Testis (tissue), 3 donors: ENCODE results near the gene TEX54. TPM values are rescaled to one million over a fixed set of nuclear protein-coding genes. Genes with fewer than 3 reads are reported as not detected.

Source experiments
- DNase-seq: peaks from one replicate; pipeline ENCODE4 v3.0.0-alpha.2; 2019
- H3K27ac ChIP-seq, 2 donors: fragments of 200-600 bp; sonication (generic); one replicate each; pipeline ENCODE4 v1.5.1; 2019
- H3K27me3 ChIP-seq: fragments of 200-600 bp; sonication (generic); one replicate; pipeline ENCODE4 v1.5.1; 2019
- H3K36me3 ChIP-seq: fragments of 200-600 bp; sonication (generic); one replicate; pipeline ENCODE4 v1.5.1; 2017; ENCODE audit warnings: low read depth; ENCODE audit errors: missing control alignments
- H3K4me1 ChIP-seq: fragments of 200-600 bp; sonication (generic); one replicate; pipeline ENCODE4 v1.5.1; 2019
- H3K4me3 ChIP-seq, 2 donors: fragments of 200-600 bp; sonication (generic); one replicate each; pipeline ENCODE4 v1.5.1; 2017 to 2019
- H3K9me3 ChIP-seq: fragments of 200-600 bp; sonication (generic); one replicate; pipeline ENCODE4 v1.5.1; 2017
- CTCF ChIP-seq, 3 experiments: fragments of 450-650 bp in 2 of 3; fragments of 200-600 bp in 1 of 3; sonication (generic) in 1 of 3; IDR thresholded peaks; one replicate each; pipeline ENCODE4 v1.5.1; 2016 to 2019; ENCODE audit warnings: antibody characterized with exemption in 3 of 3, mild to moderate bottlenecking in 2 of 3, moderate library complexity in 1 of 3
- POLR2A ChIP-seq: fragments of 450-650 bp; IDR thresholded peaks from one replicate; pipeline ENCODE4 v1.6.1; 2017; ENCODE audit warnings: antibody characterized with exemption, mild to moderate bottlenecking, moderate library complexity
- WGBS, 2 donors: methylation state at CpG; one replicate each; pipeline ENCODE4 v1.1.5; 2018; 5-methylcytosine and 5-hydroxymethylcytosine counted together
- intact Hi-C: fragments of 100-400 bp; cut with DNase I; formaldehyde crosslinking; loops from one replicate; pipeline ENCODE4 v1.15.1; 2023; ENCODE audit warnings: low total_unique reads
- polyA plus RNA-seq: library from polyadenylated mRNA; stranded (reverse); fragments of 350-450 nt; fragmentation: Illumina TruSeq; extraction: RNeasy Lipid Tissue Mini Kit (QIAGEN cat#74804); gene quantifications from one replicate; pipeline ENCODE4 v1.2.3, GENCODE V29; 2014; ENCODE audit warnings: low read depth, low replicate concordance; ENCODE audit not compliant: insufficient read depth
- total RNA-seq, 2 donors: library from RNA; depleted of rRNA; stranded (reverse); fragments of >200 nt; gene quantifications; one replicate each; pipeline ENCODE4 v1.2.3, GENCODE V29; 2016

The TEX54 gene
- total and polyA plus RNA-seq, 3 donors from 2014 or later, result 18.4 to 40.7 (median 38.1) TPM

GRCh38 chr11:62823677-62824076 is 9.0 kb downstream of the TEX54 start:
- peaks cover 4% of the 10 kb centered on the region for H3K36me3 ChIP-seq
- no peaks in the 10 kb centered on the region for H3K27me3 ChIP-seq
- H3K27ac ChIP-seq, result no peak overlapping the region
- no peaks in the 10 kb centered on the region for H3K9me3 ChIP-seq
- no peak overlapping the region for H3K4me3 ChIP-seq
- intact Hi-C loops, result no loop called here
- H3K4me1 ChIP-seq, result no peaks in the 10 kb centered on the region
- no peak for TF ChIP-seq CTCF (IDR thresholded peaks at IDR 0.05)
- no peak for TF ChIP-seq POLR2A
- WGBS, 2 donors, result 94 to 95% methylated on average over 3 of the region's 3 CpGs
- DNase-seq, result no peak

- H3K27me3 ChIP-seq, result no peaks in the 10 kb centered on the region
- WGBS, 2 donors, result 88 to 93% methylated on average over 4 of the region's 4 CpGs
- DNase-seq, result no peak
- TF ChIP-seq POLR2A (no peak), CTCF (IDR thresholded peaks at IDR 0.05) (no peak)
- H3K36me3 ChIP-seq, result no peaks in the 10 kb centered on the region
- intact Hi-C loops, result no loop called here
- H3K4me3 ChIP-seq, result no peak overlapping the region
- no peaks in the 10 kb centered on the region for H3K9me3 ChIP-seq
- H3K27ac ChIP-seq, result no peak overlapping the region
- H3K4me1 ChIP-seq, result no peaks in the 10 kb centered on the region
Measured at GRCh38 chr11:62817129-62817528, 15.5 kb downstream of the TEX54 start.

DNA sequence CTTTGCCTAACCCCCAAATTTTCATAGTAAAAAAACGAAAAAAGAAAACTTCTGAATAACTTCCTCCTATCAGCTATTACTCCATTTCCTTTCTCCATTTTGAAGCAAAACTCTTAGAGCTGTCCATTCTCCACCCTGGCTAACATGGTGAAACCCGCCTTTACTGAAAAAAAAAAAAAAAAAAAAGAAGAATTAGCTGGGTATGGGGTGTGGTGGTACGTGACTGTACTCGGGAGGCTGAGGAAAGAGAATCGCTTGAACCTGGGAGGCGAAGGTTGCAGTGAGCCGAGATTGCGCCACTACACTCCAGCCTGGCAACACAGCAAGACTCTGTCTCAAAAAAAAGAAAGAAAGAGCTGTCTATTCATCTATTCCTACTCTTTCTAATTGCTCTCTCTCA is 16.1 kb downstream of the TEX54 start:
- 90 to 91% methylated on average over 8 of the region's 8 CpGs for WGBS, 2 donors
- Histone ChIP-seq H3K4me3 (no peak overlapping the region), H3K36me3 (no peaks in the 10 kb centered on the region), H3K9me3 (no peaks in the 10 kb centered on the region), H3K27me3 (no peaks in the 10 kb centered on the region), H3K4me1 (no peaks in the 10 kb centered on the region), H3K27ac (no peak overlapping the region)
- TF ChIP-seq CTCF (IDR thresholded peaks at IDR 0.05) (no peak), POLR2A (no peak)
- DNase-seq, result no peak
- intact Hi-C loops, result no loop called here

DNA sequence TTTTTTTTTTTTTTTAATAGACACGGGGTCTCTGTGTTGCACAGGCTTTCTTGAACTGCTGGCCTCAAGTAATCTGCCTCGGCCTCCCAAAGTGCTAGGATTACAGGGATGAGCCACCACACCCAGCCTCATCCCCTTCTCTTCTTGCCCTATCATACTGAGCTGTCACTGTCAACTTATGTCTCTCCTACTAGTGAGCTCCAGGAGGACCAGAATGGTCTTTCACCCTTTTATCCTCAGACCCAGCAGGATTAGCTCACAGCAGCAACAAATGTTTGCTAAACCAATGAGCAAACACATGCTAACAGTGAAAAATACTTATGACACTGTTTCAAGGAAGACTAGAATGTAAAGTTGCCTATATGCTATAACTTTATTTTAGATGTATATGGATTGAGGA is 21.0 kb downstream of the TEX54 start:
- intact Hi-C loops, result no loop called here
- no peaks in the 10 kb centered on the region for H3K27me3 ChIP-seq
- H3K36me3 ChIP-seq, result no peaks in the 10 kb centered on the region
- no peak overlapping the region for H3K4me3 ChIP-seq
- no peaks in the 10 kb centered on the region for H3K9me3 ChIP-seq
- H3K27ac ChIP-seq, result no peak overlapping the region
- TF ChIP-seq CTCF (IDR thresholded peaks at IDR 0.05) (no peak), POLR2A (no peak)
- WGBS, 2 donors, result 58 to 63% methylated on average over 2 of the region's 2 CpGs
- no peaks in the 10 kb centered on the region for H3K4me1 ChIP-seq
- DNase-seq, result no peak

DNA sequence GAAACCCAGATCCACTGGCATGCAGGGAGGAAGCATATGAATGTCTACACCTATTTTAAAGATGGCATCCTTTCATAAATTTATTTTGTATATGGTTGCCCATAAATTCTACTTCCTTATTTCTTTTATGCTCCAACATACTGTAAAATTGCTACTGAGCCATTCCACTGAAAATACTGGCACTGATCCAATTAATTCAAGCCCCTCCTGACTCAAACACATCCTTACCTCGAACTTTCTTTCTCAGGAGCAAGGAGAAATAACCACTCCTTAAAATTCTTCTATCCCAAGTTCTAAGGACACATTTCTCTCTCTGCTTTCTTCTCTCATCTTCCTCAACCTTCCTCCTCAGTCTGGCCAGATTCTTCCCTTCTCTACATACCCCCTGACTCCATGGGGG is 21.9 kb downstream of the TEX54 start:
- Histone ChIP-seq H3K27ac (no peak overlapping the region), H3K36me3 (no peaks in the 10 kb centered on the region), H3K4me3 (no peak overlapping the region), H3K27me3 (no peaks in the 10 kb centered on the region), H3K4me1 (no peaks in the 10 kb centered on the region), H3K9me3 (no peaks in the 10 kb centered on the region)
- no peak for TF ChIP-seq POLR2A
- TF ChIP-seq CTCF (IDR thresholded peaks at IDR 0.05), result no peak
- intact Hi-C loops, result no loop called here
- no peak for DNase-seq
- 39% methylated on average over 1 of the region's 1 CpG for WGBS, 2 donors
